ENCODE data around the gene RTN4RL1.

DNA sequence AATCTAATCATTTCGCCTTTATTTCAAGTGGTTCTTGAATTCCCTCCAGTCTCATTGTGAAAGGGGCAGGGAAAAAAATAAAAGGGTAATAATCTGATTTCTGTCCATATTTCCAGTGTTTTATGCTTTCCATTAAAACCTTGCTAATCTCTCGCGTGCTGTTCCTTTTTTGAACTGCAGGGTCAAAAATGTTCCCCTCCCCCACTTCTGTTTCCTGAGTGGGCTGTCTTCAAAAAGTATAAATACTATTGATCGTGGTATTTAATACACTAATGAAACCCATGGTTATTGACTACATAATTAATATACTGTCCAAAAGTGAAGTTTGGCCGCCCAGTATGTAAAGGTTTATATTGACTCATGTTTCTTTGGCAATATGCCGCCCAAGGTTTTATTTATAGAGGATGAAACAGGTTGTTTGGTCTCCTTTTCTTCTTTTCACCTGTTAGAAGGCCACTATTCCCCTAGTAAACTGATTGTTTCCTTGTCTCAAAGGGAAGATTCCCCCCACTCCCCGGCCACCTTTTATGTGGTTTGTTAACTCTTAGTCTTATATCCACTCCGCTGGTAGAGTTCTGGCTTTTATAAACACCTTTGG lies 125.6 kb downstream of the RTN4RL1 start:
- TF ChIP-seq CTCF (IDR thresholded peaks at IDR 0.05; ENCODE audit: low read length) (no peak), EZH2 (IDR thresholded peaks at IDR 0.05; ENCODE audit: borderline replicate concordance, low read length) (no peak)

Data from OCI-LY1 (cell line).